HCT116 (cell line): ENCODE results near the gene SAA1. TPM values are rescaled to one million over a fixed set of nuclear protein-coding genes. Genes with fewer than 3 reads are reported as not detected.

ENCODE experiments used
- ATAC-seq: fragments of 200-7000 bp; cut with Tn5 transposase; 2 replicates; pipeline ENCODE4 v1.9.1; 2020; ENCODE audit warnings: mild to moderate bottlenecking, moderate library complexity
- BruUV-seq: library from RNA; stranded (reverse); fragments of 400-500 nt; replicated peaks from 2 replicates; lab custom pipeline; 2021; lab: Mats Ljungman, UMichigan
- CTCF ChIA-PET: fragments of 300-600 bp; sonication (Branson Sonifier 250); formaldehyde crosslinking; loops from one replicate; lab custom pipeline; 2021; ENCODE audit warnings: antibody characterized with exemption; lab: Charles Lee
- POLR2A ChIA-PET: fragments of 300-600, 350-600 bp; sonication (Branson Sonifier 250); formaldehyde crosslinking; loops from one replicate; lab custom pipeline; 2021; ENCODE audit warnings: antibody characterized with exemption; lab: Charles Lee
- RAD21 ChIA-PET, 2 experiments: fragments of 300-600 bp; sonication (Branson Sonifier 250); formaldehyde crosslinking; loops; one replicate each; lab custom pipeline; 2023; ENCODE audit warnings: low total read pairs in 2 of 2; ENCODE audit not compliant: uncharacterized antibody in 2 of 2, unreplicated experiment in 2 of 2, low non-redundant PET in 1 of 2; lab: Charles Lee
- DNase-seq: peaks from one replicate; pipeline ENCODE4 v3.0.0-alpha.2; 2010; ENCODE audit warnings: low read depth, low spot score
- H2AFZ ChIP-seq: fragments of 200-600 bp; shearing (Covaris generic), sonication (generic); 2 replicates; pipeline ENCODE4 v1.6.1; 2017; ENCODE audit warnings: low read depth, mixed run types, mixed read lengths, antibody characterized with exemption, low read length; ENCODE audit not compliant: poor library complexity, severe bottlenecking
- H3K27ac ChIP-seq: 2 replicates; pipeline ENCODE4 v1.5.1; 2012; ENCODE audit warnings: low read depth, low read length
- H3K27me3 ChIP-seq: fragments of 200-600 bp; sonication (generic); 2 replicates; pipeline ENCODE4 v1.6.1; 2016; ENCODE audit warnings: mixed run types, low read length, mixed read lengths; ENCODE audit not compliant: insufficient read depth
- H3K36me3 ChIP-seq, 2 experiments: fragments of 200-500 bp in 1 of 2; fragments of 200-600 bp in 1 of 2; sonication (Bioruptor generic) in 1 of 2; sonication (generic) in 1 of 2; 2 replicates each; pipeline versions ENCODE4 v1.5.1 to v1.6.1; 2014 to 2016; ENCODE audit warnings: low read length in 2 of 2, inconsistent platforms in 1 of 2, mixed read lengths in 1 of 2, mixed run types in 1 of 2; ENCODE audit not compliant: insufficient read depth in 2 of 2, control insufficient read depth in 1 of 2
- H3K4me1 ChIP-seq, 2 experiments: fragments of 200-600 bp in 1 of 2; sonication (generic) in 1 of 2; 2 replicates each; pipeline versions ENCODE4 v1.5.1 to v1.6.1; 2012 to 2017; ENCODE audit warnings: low read length in 2 of 2, inconsistent platforms in 1 of 2, mild to moderate bottlenecking in 1 of 2, mixed read lengths in 1 of 2, mixed run types in 1 of 2, moderate library complexity in 1 of 2; ENCODE audit not compliant: insufficient read depth in 2 of 2, control insufficient read depth in 1 of 2
- H3K4me2 ChIP-seq: fragments of 200-600 bp; sonication (generic); 2 replicates; pipeline ENCODE4 v1.6.1; 2017; ENCODE audit warnings: mixed run types, low read length, mixed read lengths
- H3K4me3 ChIP-seq, 2 experiments: fragments of 200-600 bp in 1 of 2; sonication (generic) in 1 of 2; replicated peaks in 1 of 2; 2 replicates each; pipeline ENCODE4 v1.5.1; 2011 to 2016; ENCODE audit warnings: low read length in 2 of 2, control low read depth in 1 of 2, low read depth in 1 of 2, mild to moderate bottlenecking in 1 of 2, mixed read lengths in 1 of 2, mixed run types in 1 of 2
- H3K79me2 ChIP-seq: fragments of 200-600 bp; sonication (generic); 2 replicates; pipeline ENCODE4 v1.6.1; 2017; ENCODE audit warnings: mild to moderate bottlenecking, mixed run types, low read length, moderate library complexity, mixed read lengths; ENCODE audit not compliant: insufficient read depth
- H3K9ac ChIP-seq: fragments of 200-600 bp; sonication (generic); 2 replicates; pipeline ENCODE4 v1.6.1; 2016; ENCODE audit warnings: low read length, mixed read lengths
- H3K9me2 ChIP-seq: fragments of 200-600 bp; sonication (generic), shearing (Covaris generic); 2 replicates; pipeline ENCODE4 v1.6.1; 2017; ENCODE audit warnings: mixed run types, mild to moderate bottlenecking, moderate library complexity; ENCODE audit not compliant: insufficient read depth
- H3K9me3 ChIP-seq, 2 experiments: fragments of 200-500 bp in 1 of 2; fragments of 200-600 bp in 1 of 2; sonication (Bioruptor generic) in 1 of 2; sonication (generic) in 1 of 2; 2 replicates each; pipeline ENCODE4 v1.6.1; 2014 to 2017; ENCODE audit warnings: low read length in 2 of 2, mixed read lengths in 2 of 2, inconsistent platforms in 1 of 2, low read depth in 1 of 2, mild to moderate bottlenecking in 1 of 2, mixed run types in 1 of 2, moderate library complexity in 1 of 2; ENCODE audit not compliant: control insufficient read depth in 1 of 2, insufficient read depth in 1 of 2
- H4K20me1 ChIP-seq: fragments of 200-600 bp; sonication (generic), shearing (Covaris generic); 2 replicates; pipeline ENCODE4 v1.6.1; 2017; ENCODE audit warnings: mixed run types, mild to moderate bottlenecking, moderate library complexity; ENCODE audit not compliant: insufficient read depth
- CEBPB ChIP-seq: IDR thresholded peaks from 2 replicates; pipeline ENCODE4 v1.6.1; 2012; ENCODE audit warnings: low read depth
- EGR1 ChIP-seq: IDR thresholded peaks from 2 replicates; pipeline ENCODE4 v1.6.1; 2012; ENCODE audit warnings: low read depth
- ELF1 ChIP-seq: IDR thresholded peaks from 2 replicates; pipeline ENCODE4 v1.6.1; 2012; ENCODE audit warnings: low read depth, borderline replicate concordance
- EZH2 ChIP-seq: fragments of 200-600 bp; sonication (generic); IDR thresholded peaks from 2 replicates; pipeline ENCODE4 v1.6.1; 2017; ENCODE audit warnings: antibody characterized with exemption, mixed run types
- FOSL1 ChIP-seq: IDR thresholded peaks from 2 replicates; pipeline ENCODE4 v1.6.1; 2012; ENCODE audit warnings: low read depth
- JUND ChIP-seq: IDR thresholded peaks from 2 replicates; pipeline ENCODE4 v1.6.1; 2012
- SP1 ChIP-seq: IDR thresholded peaks from 2 replicates; pipeline ENCODE4 v1.6.1; 2012; ENCODE audit warnings: low read depth
- SRF ChIP-seq: IDR thresholded peaks from 2 replicates; pipeline ENCODE4 v1.6.1; 2012; ENCODE audit warnings: low read depth
- TCF7L2 ChIP-seq: IDR thresholded peaks from 2 replicates; pipeline ENCODE4 v1.7.0; 2011; ENCODE audit warnings: borderline replicate concordance, inconsistent platforms; ENCODE audit not compliant: insufficient read depth, insufficient read length; ENCODE audit errors: extremely low read depth
- YY1 ChIP-seq: IDR thresholded peaks from 2 replicates; pipeline ENCODE4 v1.6.1; 2011; ENCODE audit warnings: low read length, low read depth, moderate library complexity, mild to moderate bottlenecking; ENCODE audit not compliant: insufficient replicate concordance; ENCODE audit errors: extremely low read depth
- ZFX ChIP-seq: fragments of 450-650 bp; IDR thresholded peaks from 2 replicates; pipeline ENCODE4 v1.6.1; 2017
- ZNF274 ChIP-seq: fragments of 200-500 bp; sonication (Bioruptor generic); IDR thresholded peaks from 2 replicates; pipeline ENCODE4 v1.6.1; 2014; ENCODE audit warnings: mild to moderate bottlenecking, low read depth, low read length, inconsistent platforms
- intact Hi-C: fragments of 100-400 bp; cut with micrococcal nuclease; formaldehyde crosslinking; loops from 2 replicates; pipeline ENCODE4 v1.10.0; 2022
- total RNA-seq: library from RNA; stranded (reverse); gene quantifications from one replicate; pipeline ENCODE4 v1.2.1, GENCODE V29; 2021; ENCODE audit not compliant: unreplicated experiment
- TF ChIP-seq, protein P1 (sequence below): IDR thresholded peaks from 2 replicates; pipeline ENCODE4 v1.6.1; 2012
- TF ChIP-seq, protein P2 (sequence below): IDR thresholded peaks from 2 replicates; pipeline ENCODE4 v1.6.1; 2012

The SAA1 gene
- total RNA-seq, 1 experiment from 2014 or later = 8.6 TPM

DNA sequence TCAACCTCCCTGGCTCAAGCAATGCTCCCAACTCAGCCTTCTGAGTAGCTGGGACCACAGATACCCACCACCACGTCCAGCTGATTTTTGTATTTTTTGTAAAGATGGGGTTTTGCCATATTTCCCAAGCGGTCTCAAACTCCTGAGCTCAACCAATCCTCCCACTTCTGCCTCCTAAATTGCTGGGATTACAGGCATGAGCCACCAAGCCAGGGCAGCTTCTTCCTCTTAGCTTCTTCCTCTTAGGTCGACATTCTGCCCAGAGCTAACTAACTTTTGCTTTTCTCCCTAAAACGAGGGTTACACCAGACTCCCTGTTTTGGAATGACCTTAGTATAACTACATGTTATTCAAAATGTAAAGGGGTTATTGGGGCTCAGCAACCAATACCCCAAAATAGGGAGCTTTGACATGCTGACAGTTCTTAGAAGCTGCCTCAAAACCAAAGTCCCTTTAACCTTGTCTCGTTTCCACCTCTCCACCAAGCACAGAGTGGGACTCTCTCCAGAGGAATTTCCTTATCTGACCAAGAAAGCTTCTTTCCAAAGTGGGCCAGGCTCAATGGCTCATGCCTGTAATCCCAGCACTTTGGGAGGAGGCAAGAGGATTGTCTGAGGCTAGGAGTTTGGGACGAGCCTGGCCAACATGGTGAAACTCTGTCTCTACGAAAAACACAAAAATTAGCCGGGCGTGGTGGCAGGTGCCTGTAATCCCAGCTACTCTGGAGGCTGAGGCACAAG lies 48.9 kb downstream of the SAA1 start:
- no TSS peak for BruUV-seq
- H2AFZ ChIP-seq = no peak overlapping the region
- H3K4me3 ChIP-seq = no peak overlapping the region
- ChIA-PET CTCF (interaction anchor here (1.9 kb wide), 1 partner anchor 71 kb away, joined by 4 read pairs; no protein-coding TSS in a partner anchor), RAD21 (no interaction called here), POLR2A (interaction anchor here (0.8 kb wide), 1 partner anchor 8 kb away, joined by 4 read pairs; no protein-coding TSS in a partner anchor)
- ATAC-seq = no peak
- no peak overlapping the region for H3K9ac ChIP-seq
- no peak overlapping the region for H3K27ac ChIP-seq
- H4K20me1 ChIP-seq = no peaks in the 10 kb centered on the region
- peaks cover 0 to 8% of the 10 kb centered on the region in 2 experiments; a peak in 1 of 4 replicates for H3K4me1 ChIP-seq
- no peak overlapping the region for H3K4me2 ChIP-seq
- no peak for DNase-seq
- H3K27me3 ChIP-seq = no peaks in the 10 kb centered on the region
- H3K36me3 ChIP-seq = peaks cover 10 to 13% of the 10 kb centered on the region in 2 experiments; a peak in 2 of 4 replicates
- TF ChIP-seq YY1 (no peak), FOSL1 (no peak), EGR1 (no peak), TCF7L2 (no peak), SRF (no peak), CEBPB (no peak), SP1 (no peak), ZFX (no peak), ZNF274 (no peak), ELF1 (no peak), JUND (no peak), EZH2 (no peak)
- TF ChIP-seq, protein P1, sequence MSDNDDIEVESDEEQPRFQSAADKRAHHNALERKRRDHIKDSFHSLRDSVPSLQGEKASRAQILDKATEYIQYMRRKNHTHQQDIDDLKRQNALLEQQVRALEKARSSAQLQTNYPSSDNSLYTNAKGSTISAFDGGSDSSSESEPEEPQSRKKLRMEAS = no peak
- TF ChIP-seq, protein P2, sequence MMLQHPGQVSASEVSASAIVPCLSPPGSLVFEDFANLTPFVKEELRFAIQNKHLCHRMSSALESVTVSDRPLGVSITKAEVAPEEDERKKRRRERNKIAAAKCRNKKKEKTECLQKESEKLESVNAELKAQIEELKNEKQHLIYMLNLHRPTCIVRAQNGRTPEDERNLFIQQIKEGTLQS = no peak
- intact Hi-C loops = no loop called here
- no peaks in the 10 kb centered on the region for H3K9me3 ChIP-seq
- H3K9me2 ChIP-seq = no peaks in the 10 kb centered on the region
- peaks cover 65% of the 10 kb centered on the region for H3K79me2 ChIP-seq
